Activated CD4-positive, alpha-beta T cell treated with anti-CD3 and anti-CD28 coated beads, Interleukin-2, Interleukin-6, amounts not matched to agents 100 ng/mL and 50 ng/mL, durations not matched to agents 16 hours and 8 hours (primary cell): ENCODE measurements around the gene ZSCAN1.

Experiments
- DNase-seq: peaks from one replicate; pipeline ENCODE4 v3.0.0-alpha.2; 2020

ZSCAN1 gene

GRCh38 chr19:58042495-58043340 lies 8.9 kb downstream of the ZSCAN1 start:
- no peak for DNase-seq

- no peak for DNase-seq
Measured at GRCh38 chr19:58044391-58044790, 10.6 kb downstream of the ZSCAN1 start.

GRCh38 chr19:58044886-58045285 lies 11.1 kb downstream of the ZSCAN1 start:
- no peak for DNase-seq

- no peak for DNase-seq
Measured at GRCh38 chr19:58045411-58046050, 11.7 kb downstream of the ZSCAN1 start.

- no peak for DNase-seq
Measured at GRCh38 chr19:58046856-58047255, 13.0 kb downstream of the ZSCAN1 start.

GRCh38 chr19:58047672-58048071 lies 13.8 kb downstream of the ZSCAN1 start:
- no peak for DNase-seq

GRCh38 chr19:58052256-58052655 lies 18.4 kb downstream of the ZSCAN1 start:
- no peak for DNase-seq

- DNase-seq: no peak
Measured at GRCh38 chr19:58053480-58054156, 19.8 kb downstream of the ZSCAN1 start.

GRCh38 chr19:58054901-58055874 lies 21.4 kb downstream of the ZSCAN1 start:
- no peak for DNase-seq

GRCh38 chr19:58056261-58056660 lies 22.4 kb downstream of the ZSCAN1 start:
- DNase-seq: no peak

GRCh38 chr19:58056861-58057260 lies 23.0 kb downstream of the ZSCAN1 start:
- DNase-seq: no peak

- DNase-seq: no peak
Measured at GRCh38 chr19:58058467-58058866, 24.6 kb downstream of the ZSCAN1 start.

GRCh38 chr19:58059003-58059670 lies 25.3 kb downstream of the ZSCAN1 start, which contains the start of gene ZNF135:
Gene ZNF135, plus strand, starts transcription at chr19:58059282. Its CDS starts 721 bp downstream, at chr19:58060003.
- peak; percentile 10 for DNase-seq

GRCh38 chr19:58059671-58060078 lies 25.9 kb downstream of the ZSCAN1 start:
- no peak for DNase-seq

- no peak for DNase-seq
Measured at GRCh38 chr19:58060231-58060630, 26.4 kb downstream of the ZSCAN1 start.

- DNase-seq: no peak
Measured at GRCh38 chr19:58063712-58064111, 29.9 kb downstream of the ZSCAN1 start.

- no peak for DNase-seq
Measured at GRCh38 chr19:58067240-58067912, 33.6 kb downstream of the ZSCAN1 start.

- no peak for DNase-seq
Measured at GRCh38 chr19:58079792-58080191, 46.0 kb downstream of the ZSCAN1 start.

GRCh38 chr19:58083021-58083420 lies 49.2 kb downstream of the ZSCAN1 start:
- no peak for DNase-seq

GRCh38 chr19:58084596-58085347 lies 50.9 kb downstream of the ZSCAN1 start:
- no peak for DNase-seq
